Left ventricle myocardium inferior (tissue), 1 donor: Measurements from ENCODE around the gene VAX1. TPM values are rescaled to one million over a fixed set of nuclear protein-coding genes. Genes with fewer than 3 reads are reported as not detected.

ENCODE experiments used
- DNase-seq: peaks from one replicate; pipeline ENCODE4 v3.0.0-alpha.2; 2020
- H3K27ac ChIP-seq: fragments of 200-600 bp; replicated peaks from 2 replicates; pipeline ENCODE4 v1.8.0; 2021
- H3K27me3 ChIP-seq: fragments of 200-600 bp; 2 replicates; pipeline ENCODE4 v1.8.0; 2021; ENCODE audit warnings: low read depth
- H3K36me3 ChIP-seq: fragments of 200-600 bp; 2 replicates; pipeline ENCODE4 v1.8.0; 2021
- H3K4me1 ChIP-seq: fragments of 200-600 bp; 2 replicates; pipeline ENCODE4 v1.8.0; 2021
- H3K4me3 ChIP-seq: fragments of 200-600 bp; 2 replicates; pipeline ENCODE4 v1.8.0; 2021; ENCODE audit warnings: mild to moderate bottlenecking, moderate library complexity
- H3K9me3 ChIP-seq: fragments of 200-600 bp; replicated peaks from 2 replicates; pipeline ENCODE4 v1.8.0; 2021
- CTCF ChIP-seq: fragments of 200-600 bp; IDR thresholded peaks from 2 replicates; pipeline ENCODE4 v1.8.0; 2021; ENCODE audit warnings: antibody characterized with exemption, mild to moderate bottlenecking, borderline replicate concordance
- intact Hi-C: fragments of 100-400 bp; cut with micrococcal nuclease; formaldehyde crosslinking; loops from one replicate; pipeline ENCODE4 v1.11.0; 2022
- total RNA-seq: library from RNA; stranded (reverse); fragmentation: NEBNext Ultra II Directional; extraction: Animal tissue kit (Norgen Biotek cat#: 25700); gene quantifications from one replicate; pipeline ENCODE4 v1.2.1, GENCODE V29; 2021
- donor health status: DM: no; HTN: yes; CAD: no; lungs with severe emphysema.

The VAX1 gene
- total RNA-seq, 1 donor from 2014 or later = not detected

- TF ChIP-seq CTCF = peak; percentile 61
- Histone ChIP-seq H3K9me3 (no peaks in the 10 kb centered on the region), H3K27me3 (peaks cover 100% of the 10 kb centered on the region), H3K4me3 (peak overlapping the region; percentile 50), H3K36me3 (no peaks in the 10 kb centered on the region), H3K4me1 (peaks cover 41% of the 10 kb centered on the region), H3K27ac (no peak overlapping the region)
- DNase-seq = no peak
- intact Hi-C loops = no loop called here
Measured at GRCh38 chr10:117165538-117166417, 27.7 kb upstream of the VAX1 start.

GRCh38 chr10:117164592-117165537, 26.8 kb upstream of the VAX1 start:
- Histone ChIP-seq H3K27ac (no peak overlapping the region), H3K27me3 (peaks cover 100% of the 10 kb centered on the region), H3K36me3 (no peaks in the 10 kb centered on the region), H3K9me3 (no peaks in the 10 kb centered on the region), H3K4me3 (peak overlapping the region; percentile 50), H3K4me1 (peaks cover 41% of the 10 kb centered on the region)
- no peak for DNase-seq
- TF ChIP-seq CTCF = no peak
- intact Hi-C loops = no loop called here

GRCh38 chr10:117163954-117164548, 26.0 kb upstream of the VAX1 start:
- H3K27me3 ChIP-seq = peaks cover 100% of the 10 kb centered on the region
- no peak for DNase-seq
- no peak overlapping the region for H3K4me3 ChIP-seq
- peaks cover 41% of the 10 kb centered on the region for H3K4me1 ChIP-seq
- no peaks in the 10 kb centered on the region for H3K36me3 ChIP-seq
- no peak for TF ChIP-seq CTCF
- no peak overlapping the region for H3K27ac ChIP-seq
- intact Hi-C loops = no loop called here
- no peaks in the 10 kb centered on the region for H3K9me3 ChIP-seq

- Histone ChIP-seq H3K27me3 (peaks cover 100% of the 10 kb centered on the region), H3K27ac (no peak overlapping the region), H3K36me3 (no peaks in the 10 kb centered on the region), H3K4me1 (peaks cover 39% of the 10 kb centered on the region), H3K4me3 (peak overlapping the region; percentile 45), H3K9me3 (no peaks in the 10 kb centered on the region)
- no peak for DNase-seq
- intact Hi-C loops = no loop called here
- no peak for TF ChIP-seq CTCF
Measured at GRCh38 chr10:117163061-117163953, 25.2 kb upstream of the VAX1 start.
